Naive thymus-derived CD8-positive, alpha-beta T cell (primary cell): ENCODE results near the gene PHKA2. TPM values are rescaled to one million over a fixed set of nuclear protein-coding genes. Genes with fewer than 3 reads are reported as not detected.

Experiments used
- ATAC-seq, 2 donors: fragments of 150-1000 bp; cut with Tn5 transposase in 1 of 2; sonication (Bioruptor Pico), chemical (Tn5 transposase) in 1 of 2; 1 replicate in 1 of 2; 2 replicates in 1 of 2; pipeline ENCODE4 v1.10.0; 2021; ENCODE audit warnings: mild to moderate bottlenecking in 2 of 2, moderate library complexity in 2 of 2
- POLR2A ChIA-PET: fragments of 350-600 bp; sonication (Branson Sonifier 250); formaldehyde crosslinking; loops from one replicate; lab custom pipeline; 2021; ENCODE audit warnings: antibody characterized with exemption; lab: Charles Lee
- DNase-seq, 10 donors: peaks; one replicate each; pipeline versions ENCODE4 v3.0.0 to v3.0.0-alpha.2; 2020 to 2022
- H3K27ac Mint-ChIP-seq, 10 donors: one replicate each; pipeline ENCODE4 v1.8.0; 2020 to 2022; ENCODE audit warnings: mild to moderate bottlenecking in 10 of 10, mixed read lengths in 10 of 10, moderate library complexity in 4 of 10, inconsistent platforms in 1 of 10
- H3K27me3 Mint-ChIP-seq, 5 donors: one replicate each; pipeline ENCODE4 v1.8.0; 2021 to 2022; ENCODE audit warnings: mixed read lengths in 5 of 5
- H3K36me3 Mint-ChIP-seq, 3 donors: one replicate each; pipeline ENCODE4 v1.8.0; 2020 to 2022; ENCODE audit warnings: mixed read lengths in 3 of 3, mild to moderate bottlenecking in 2 of 3, inconsistent platforms in 1 of 3
- H3K4me1 Mint-ChIP-seq, 4 donors: one replicate each; pipeline ENCODE4 v1.8.0; 2021 to 2022; ENCODE audit warnings: mixed read lengths in 4 of 4
- H3K4me3 Mint-ChIP-seq, 10 donors: one replicate each; pipeline ENCODE4 v1.8.0; 2020 to 2022; ENCODE audit warnings: mild to moderate bottlenecking in 10 of 10, mixed read lengths in 10 of 10, moderate library complexity in 6 of 10, inconsistent platforms in 1 of 10
- H3K9me3 Mint-ChIP-seq, 9 donors: one replicate each; pipeline ENCODE4 v1.8.0; 2020 to 2022; ENCODE audit warnings: mixed read lengths in 9 of 9, mild to moderate bottlenecking in 3 of 9, inconsistent platforms in 1 of 9, moderate library complexity in 1 of 9
- polyA plus RNA-seq, 3 donors: library from polyadenylated mRNA; unstranded; fragments of 300-500 nt; fragmentation: Illumina TruSeq; gene quantifications; one replicate each; pipeline ENCODE4 v1.2.3, GENCODE V29; 2021
- total RNA-seq, 8 experiments: library from RNA in 2 of 8; stranded (reverse) in 2 of 8; gene quantifications; one replicate each; pipeline ENCODE4 v1.2.3 and lab custom pipeline; 2021 to 2026

The PHKA2 gene
- total and polyA plus RNA-seq, 5 experiments from 2014 or later, result 6.5 to 53.0 (median 9.2) TPM

- Mint-ChIP-seq H3K36me3 (peaks cover 0 to 13% (median 0%) of the 10 kb centered on the region in 3 donors), H3K27ac (no peak overlapping the region), H3K27me3 (no peaks in the 10 kb centered on the region), H3K9me3 (peaks cover 0 to 2% (median 0%) of the 10 kb centered on the region in 9 donors), H3K4me3 (no peak overlapping the region), H3K4me1 (peaks cover 0 to 29% (median 10%) of the 10 kb centered on the region in 4 donors)
- DNase-seq, result no peak
- ATAC-seq, result no peak
- POLR2A ChIA-PET, result no interaction called here
Observed at GRCh38 chrX:18970465-18970864, 13.4 kb downstream of the PHKA2 start.

DNA sequence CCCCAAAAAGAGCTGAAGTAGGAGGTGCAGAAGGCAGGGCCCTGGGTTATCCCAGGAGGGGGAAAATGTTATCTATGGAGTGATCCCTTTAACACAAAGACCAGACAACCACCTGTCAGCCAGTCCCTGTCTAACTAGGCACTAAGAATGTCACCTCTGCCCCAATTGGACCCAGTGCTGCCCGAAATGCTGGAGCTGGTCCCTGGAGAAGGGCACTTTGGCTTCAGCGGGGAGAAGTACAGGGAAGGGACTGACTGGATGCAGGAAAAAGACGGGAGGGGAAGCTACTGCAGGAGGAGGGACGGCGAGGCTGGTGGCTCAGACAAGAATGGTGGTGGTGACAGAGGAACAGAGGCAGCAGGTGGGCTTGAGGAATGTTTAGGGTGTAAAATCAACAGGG is 17.3 kb downstream of the PHKA2 start:
- peaks cover 0 to 10% (median 0%) of the 10 kb centered on the region in 3 donors for H3K36me3 Mint-ChIP-seq
- peaks cover 16 to 33% (median 22%) of the 10 kb centered on the region in 4 donors for H3K4me1 Mint-ChIP-seq
- peaks cover 0 to 3% (median 0%) of the 10 kb centered on the region in 9 donors for H3K9me3 Mint-ChIP-seq
- H3K4me3 Mint-ChIP-seq, result peak overlapping the region in 1 of 10 donors; percentile 24
- H3K27ac Mint-ChIP-seq, result peak overlapping the region in 2 of 10 donors; percentile 33 to 62
- no peaks in the 10 kb centered on the region for H3K27me3 Mint-ChIP-seq
- POLR2A ChIA-PET, result no interaction called here
- DNase-seq (no peak), ATAC-seq (no peak)

DNA sequence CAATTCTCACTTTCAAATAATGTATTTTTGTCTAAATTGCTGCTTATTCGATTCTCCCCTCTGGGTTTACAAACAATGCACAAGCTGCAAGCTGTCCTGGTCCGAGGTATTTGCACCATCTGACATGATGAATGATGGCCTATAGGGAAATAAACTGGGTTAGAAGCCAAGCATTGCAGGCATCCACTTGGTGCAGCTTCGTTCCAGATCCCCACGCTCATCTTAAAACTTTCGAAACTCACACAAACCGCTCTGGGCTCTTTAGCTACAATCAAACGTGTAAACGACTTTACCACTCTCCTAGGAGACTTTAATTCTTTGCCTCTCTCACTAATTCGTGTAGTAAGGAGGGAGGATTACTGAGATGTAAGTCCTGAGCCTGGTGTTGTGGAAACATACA is 19.0 kb downstream of the PHKA2 start:
- DNase-seq (no peak), ATAC-seq (no peak)
- H3K4me1 Mint-ChIP-seq, result peaks cover 18 to 42% (median 32%) of the 10 kb centered on the region in 4 donors
- H3K36me3 Mint-ChIP-seq, result peaks cover 0 to 12% (median 0%) of the 10 kb centered on the region in 3 donors
- peaks cover 0 to 3% (median 0%) of the 10 kb centered on the region in 9 donors for H3K9me3 Mint-ChIP-seq
- POLR2A ChIA-PET, result no interaction called here
- H3K27me3 Mint-ChIP-seq, result no peaks in the 10 kb centered on the region
- no peak overlapping the region for H3K4me3 Mint-ChIP-seq
- H3K27ac Mint-ChIP-seq, result no peak overlapping the region

DNA sequence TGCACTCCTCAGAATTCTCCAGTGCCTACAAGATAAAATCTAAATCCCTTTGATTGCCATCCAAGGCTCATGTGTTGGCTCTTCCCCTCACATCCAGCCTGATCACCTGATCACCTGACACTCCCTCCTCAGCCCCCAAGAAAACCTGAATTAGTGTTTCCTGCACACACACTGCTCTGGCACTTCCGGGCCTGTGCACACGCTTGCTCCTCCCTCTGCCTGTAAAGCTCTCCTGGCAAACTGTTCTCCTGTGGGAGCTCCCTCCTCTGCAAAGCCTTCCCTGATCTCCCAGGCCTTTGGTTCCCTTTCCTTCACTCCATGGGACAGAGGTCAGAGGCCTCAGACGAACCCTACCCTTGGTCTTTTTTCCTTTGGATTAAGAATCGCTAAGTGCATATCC is 19.9 kb downstream of the PHKA2 start:
- Mint-ChIP-seq H3K9me3 (peaks cover 0 to 3% (median 0%) of the 10 kb centered on the region in 9 donors), H3K4me1 (peaks cover 20 to 49% (median 33%) of the 10 kb centered on the region in 4 donors), H3K27me3 (no peaks in the 10 kb centered on the region), H3K36me3 (peaks cover 0 to 12% (median 0%) of the 10 kb centered on the region in 3 donors), H3K27ac (peak overlapping the region in 4 of 10 donors; percentile 13 to 60 (median 39)), H3K4me3 (peak overlapping the region in 2 of 10 donors; percentile 31 to 57)
- POLR2A ChIA-PET, result no interaction called here
- DNase-seq (no peak), ATAC-seq (no peak)

DNA sequence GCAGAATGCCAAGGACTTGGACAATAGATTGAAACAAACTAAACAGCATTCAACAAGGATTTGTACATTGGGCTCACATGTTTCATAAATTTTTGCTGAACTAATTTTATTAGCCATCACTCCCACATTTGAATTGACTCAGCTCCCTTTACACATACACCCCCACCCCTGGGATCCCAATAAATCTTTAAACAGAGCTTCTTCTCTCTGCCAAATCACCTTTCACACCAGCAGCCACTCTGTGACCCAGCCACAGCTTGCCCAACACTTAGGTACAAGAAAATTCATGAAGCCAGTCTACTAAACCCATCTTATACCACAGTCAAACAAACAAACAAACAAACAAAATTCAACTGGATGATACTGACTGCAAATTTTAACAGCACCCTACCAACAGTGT is 21.6 kb downstream of the PHKA2 start:
- Mint-ChIP-seq H3K9me3 (peaks cover 0 to 3% (median 0%) of the 10 kb centered on the region in 9 donors), H3K27ac (no peak overlapping the region), H3K4me3 (no peak overlapping the region), H3K4me1 (peaks cover 20 to 48% (median 33%) of the 10 kb centered on the region in 4 donors), H3K27me3 (no peaks in the 10 kb centered on the region), H3K36me3 (peaks cover 0 to 10% (median 0%) of the 10 kb centered on the region in 3 donors)
- no peak for DNase-seq
- no peak for ATAC-seq
- POLR2A ChIA-PET, result no interaction called here

- peaks cover 0 to 4% (median 0%) of the 10 kb centered on the region in 3 donors for H3K36me3 Mint-ChIP-seq
- ATAC-seq, result no peak
- peaks cover 0 to 3% (median 0%) of the 10 kb centered on the region in 9 donors for H3K9me3 Mint-ChIP-seq
- peaks cover 14 to 42% (median 33%) of the 10 kb centered on the region in 4 donors for H3K4me1 Mint-ChIP-seq
- DNase-seq, result no peak
- no peak overlapping the region for H3K4me3 Mint-ChIP-seq
- H3K27ac Mint-ChIP-seq, result peak overlapping the region in 1 of 10 donors; percentile 34
- no peaks in the 10 kb centered on the region for H3K27me3 Mint-ChIP-seq
- POLR2A ChIA-PET, result no interaction called here
Observed at GRCh38 chrX:18961686-18962085, 22.2 kb downstream of the PHKA2 start.

GRCh38 chrX:18956303-18957032 is 27.4 kb downstream of the PHKA2 start:
- no peaks in the 10 kb centered on the region for H3K27me3 Mint-ChIP-seq
- DNase-seq, result no peak
- no peaks in the 10 kb centered on the region for H3K9me3 Mint-ChIP-seq
- ATAC-seq, result no peak
- peaks cover 0 to 19% (median 0%) of the 10 kb centered on the region in 3 donors for H3K36me3 Mint-ChIP-seq
- POLR2A ChIA-PET, result no interaction called here
- H3K4me3 Mint-ChIP-seq, result no peak overlapping the region
- H3K27ac Mint-ChIP-seq, result no peak overlapping the region
- H3K4me1 Mint-ChIP-seq, result peaks cover 4 to 30% (median 21%) of the 10 kb centered on the region in 4 donors

DNA sequence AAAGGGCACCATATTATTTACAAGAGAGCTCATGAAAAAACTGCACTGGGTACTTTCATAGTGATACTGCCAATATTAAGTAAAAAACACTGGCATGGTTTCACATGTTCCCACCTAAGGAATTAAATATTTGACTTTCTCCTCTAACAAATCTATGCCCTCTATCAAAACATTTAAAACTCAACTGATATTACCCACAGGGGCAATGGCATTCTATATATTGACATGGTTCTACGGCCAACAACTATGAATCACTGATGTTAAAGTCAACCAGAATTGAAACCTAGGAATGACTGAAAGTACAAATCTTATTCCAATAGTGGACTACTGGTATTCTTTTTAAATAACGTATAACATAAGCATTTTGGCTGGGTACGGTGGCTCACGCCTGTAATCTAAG is 28.2 kb downstream of the PHKA2 start:
- H3K9me3 Mint-ChIP-seq, result no peaks in the 10 kb centered on the region
- no peak overlapping the region for H3K27ac Mint-ChIP-seq
- ATAC-seq (no peak), DNase-seq (no peak)
- POLR2A ChIA-PET, result no interaction called here
- H3K4me1 Mint-ChIP-seq, result peaks cover 4 to 29% (median 19%) of the 10 kb centered on the region in 4 donors
- peaks cover 0 to 26% (median 3%) of the 10 kb centered on the region in 3 donors for H3K36me3 Mint-ChIP-seq
- no peaks in the 10 kb centered on the region for H3K27me3 Mint-ChIP-seq
- no peak overlapping the region for H3K4me3 Mint-ChIP-seq

DNA sequence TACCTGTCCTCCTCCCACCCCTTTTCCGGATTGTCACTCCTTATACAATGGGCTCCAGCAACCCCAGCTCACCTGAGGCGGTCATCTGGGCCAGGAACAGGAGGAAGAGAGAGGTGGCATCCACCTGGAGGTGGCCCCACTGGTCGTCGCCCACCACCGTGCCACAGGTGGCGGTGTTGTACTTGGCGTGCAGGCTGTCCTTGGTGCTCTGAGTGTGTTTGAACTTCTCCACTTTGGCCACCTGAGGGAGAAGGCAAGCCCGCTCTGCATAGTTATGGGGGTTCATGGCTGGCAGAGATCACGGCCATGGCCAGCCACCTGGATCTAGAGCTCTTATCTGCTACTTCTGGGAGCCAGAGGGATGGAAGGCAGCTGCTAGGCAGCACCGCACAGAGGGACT is 32.9 kb downstream of the PHKA2 start:
- ATAC-seq (no peak), DNase-seq (no peak)
- Mint-ChIP-seq H3K4me1 (peaks cover 0 to 14% (median 7%) of the 10 kb centered on the region in 4 donors), H3K27ac (no peak overlapping the region), H3K27me3 (no peaks in the 10 kb centered on the region), H3K9me3 (no peaks in the 10 kb centered on the region), H3K36me3 (peaks cover 0 to 53% (median 12%) of the 10 kb centered on the region in 3 donors), H3K4me3 (no peak overlapping the region)
- POLR2A ChIA-PET, result no interaction called here

DNA sequence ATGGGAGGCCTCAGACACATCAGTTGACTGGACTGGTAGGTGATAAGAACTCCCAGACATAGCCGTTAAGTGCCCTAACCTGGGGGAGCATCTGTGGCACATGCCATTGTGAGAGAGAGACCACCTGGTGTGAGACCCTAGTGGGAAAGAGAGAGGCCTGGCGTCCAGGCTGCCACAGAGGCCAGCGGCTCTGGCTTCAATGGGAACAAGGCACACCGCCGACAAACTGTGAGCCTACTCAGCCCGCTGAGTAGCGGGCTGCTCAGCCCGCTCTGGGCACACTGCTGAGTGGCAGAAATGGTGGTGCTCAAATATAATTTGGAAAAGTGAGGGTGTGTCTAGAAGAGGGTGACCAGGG is 34.0 kb downstream of the PHKA2 start:
- Mint-ChIP-seq H3K27ac (no peak overlapping the region), H3K27me3 (no peaks in the 10 kb centered on the region), H3K36me3 (peaks cover 0 to 57% (median 12%) of the 10 kb centered on the region in 3 donors), H3K4me3 (no peak overlapping the region), H3K4me1 (peaks cover 0 to 10% (median 4%) of the 10 kb centered on the region in 4 donors), H3K9me3 (no peaks in the 10 kb centered on the region)
- POLR2A ChIA-PET, result no interaction called here
- ATAC-seq, result no peak
- no peak for DNase-seq

DNA sequence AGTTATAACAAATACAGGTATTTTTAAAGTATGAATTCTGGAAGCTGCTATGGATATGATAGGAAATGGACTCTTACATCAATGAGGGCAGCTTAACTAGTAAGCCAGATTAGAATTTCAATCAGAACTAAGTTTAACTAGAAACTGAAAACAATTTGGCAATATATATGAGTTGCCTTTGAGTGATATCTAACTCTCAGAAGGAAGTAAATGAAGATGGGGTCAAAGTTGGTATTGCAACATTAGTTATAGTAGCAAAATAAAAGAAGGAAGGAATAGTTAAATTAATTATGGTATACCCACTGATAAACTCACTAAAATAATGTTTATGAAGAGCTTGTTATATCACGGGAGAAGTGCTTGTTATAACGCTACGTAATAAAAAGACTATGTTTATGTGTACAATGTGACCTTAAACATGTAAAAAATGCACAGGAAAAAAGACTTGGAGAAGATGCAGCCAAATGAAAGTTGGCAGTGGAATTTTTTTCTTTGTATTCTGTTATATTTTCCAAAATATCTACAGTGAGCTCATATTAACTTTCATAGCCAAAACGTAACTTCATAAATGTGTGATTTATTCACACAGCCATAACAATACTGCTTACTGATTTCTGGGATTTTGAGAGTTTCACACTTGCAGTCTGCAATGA is 34.5 kb downstream of the PHKA2 start:
- Mint-ChIP-seq H3K4me3 (no peak overlapping the region), H3K27me3 (no peaks in the 10 kb centered on the region), H3K9me3 (no peaks in the 10 kb centered on the region), H3K36me3 (peaks cover 0 to 62% (median 12%) of the 10 kb centered on the region in 3 donors), H3K27ac (no peak overlapping the region), H3K4me1 (peaks cover 0 to 5% (median 2%) of the 10 kb centered on the region in 4 donors)
- POLR2A ChIA-PET, result no interaction called here
- ATAC-seq (no peak), DNase-seq (no peak)

DNA sequence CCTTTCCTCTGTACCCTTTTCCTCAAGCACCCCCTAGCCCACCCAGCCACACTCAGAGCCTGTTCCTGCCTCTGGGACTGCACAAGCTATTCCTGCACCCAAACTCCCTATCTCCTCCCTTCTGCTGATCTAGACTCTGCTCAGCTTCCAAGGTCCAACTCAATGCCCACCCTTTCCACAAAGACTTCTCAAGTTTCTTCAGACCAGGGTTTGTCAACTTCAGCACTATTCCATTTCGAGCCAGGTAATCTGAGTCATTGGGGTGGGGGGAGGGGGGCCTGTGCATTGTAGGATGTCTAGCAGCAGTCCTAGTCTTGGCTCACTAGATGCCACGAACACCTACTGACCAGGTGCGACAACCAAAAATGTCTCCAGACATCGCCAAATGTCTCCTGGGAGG is 37.3 kb downstream of the PHKA2 start:
- POLR2A ChIA-PET, result no interaction called here
- H3K36me3 Mint-ChIP-seq, result peaks cover 1 to 71% (median 12%) of the 10 kb centered on the region in 3 donors
- H3K27ac Mint-ChIP-seq, result no peak overlapping the region
- H3K4me3 Mint-ChIP-seq, result no peak overlapping the region
- DNase-seq (no peak), ATAC-seq (no peak)
- no peaks in the 10 kb centered on the region for H3K9me3 Mint-ChIP-seq
- H3K4me1 Mint-ChIP-seq, result peaks cover 0 to 2% (median 0%) of the 10 kb centered on the region in 4 donors
- H3K27me3 Mint-ChIP-seq, result no peaks in the 10 kb centered on the region

DNA sequence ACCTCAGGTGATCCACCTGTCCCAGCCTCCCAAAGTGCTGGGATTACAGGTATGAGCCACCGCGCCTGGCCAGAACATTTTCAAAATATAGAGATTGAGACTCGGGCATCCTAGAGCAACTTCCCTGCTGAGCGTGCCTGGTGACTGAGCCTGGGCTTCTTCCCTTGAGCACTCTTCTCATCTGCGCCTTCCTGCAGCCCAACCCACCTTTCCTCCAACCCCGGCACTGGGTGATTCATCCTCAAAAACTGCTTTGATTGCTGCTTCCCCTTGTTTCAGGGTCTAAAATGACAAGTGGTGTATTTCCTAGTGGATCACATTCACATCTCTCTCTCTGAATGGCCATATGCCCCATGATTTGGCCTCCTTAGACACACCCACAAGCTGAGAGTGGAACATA is 37.8 kb downstream of the PHKA2 start:
- Mint-ChIP-seq H3K4me1 (peaks cover 0 to 2% (median 0%) of the 10 kb centered on the region in 4 donors), H3K27ac (no peak overlapping the region), H3K27me3 (no peaks in the 10 kb centered on the region), H3K36me3 (peaks cover 6 to 71% (median 12%) of the 10 kb centered on the region in 3 donors), H3K9me3 (no peaks in the 10 kb centered on the region), H3K4me3 (no peak overlapping the region)
- POLR2A ChIA-PET, result no interaction called here
- ATAC-seq, result no peak
- no peak for DNase-seq
